Non-pigmented ciliary epithelial cell (primary cell): ENCODE results near the gene SUCLA2.

Experiments
- DNase-seq: peaks from one replicate; pipeline ENCODE4 v3.0.0-alpha.2; 2010; ENCODE audit warnings: low read depth

Gene SUCLA2

DNA sequence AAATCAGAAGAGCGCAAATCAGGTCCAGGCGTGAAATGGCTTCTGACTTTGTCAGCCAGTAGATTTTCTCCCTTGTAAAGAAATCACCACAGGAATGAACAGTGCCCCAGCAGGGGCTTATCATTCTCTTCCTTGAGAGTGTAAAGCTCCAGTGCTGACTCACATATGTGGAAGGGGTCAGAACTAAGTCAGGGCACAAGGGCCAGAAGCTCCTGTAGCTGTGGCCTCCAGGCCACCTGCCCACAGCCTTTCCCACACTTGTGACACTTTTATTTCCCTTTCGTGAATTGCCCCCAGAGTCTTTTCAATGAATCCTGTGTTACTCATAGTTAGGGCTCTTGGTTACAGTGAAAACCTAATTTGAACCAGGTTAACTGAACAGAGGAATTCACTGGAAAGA is 99.6 kb downstream of the SUCLA2 start:
- DNase-seq: peak; percentile 68

DNA sequence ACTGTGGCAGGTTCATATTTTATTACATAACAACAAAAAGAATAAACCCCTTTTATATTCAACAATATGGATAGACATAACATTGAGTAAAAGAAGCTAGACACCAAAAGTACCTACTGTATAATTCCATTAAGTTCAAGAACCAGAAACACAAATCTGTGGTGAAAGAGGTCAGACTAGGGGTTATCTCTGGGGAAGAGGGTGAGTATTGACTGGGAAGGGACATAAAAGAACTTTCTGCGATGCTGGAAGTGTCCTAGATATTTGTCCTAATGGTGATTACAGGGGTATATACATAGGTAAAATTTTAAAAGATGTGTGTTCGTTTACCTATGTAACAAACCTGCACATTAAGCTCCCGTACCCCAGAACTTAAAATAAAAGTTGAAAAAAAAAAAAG is 103.0 kb downstream of the SUCLA2 start:
- no peak for DNase-seq

DNA sequence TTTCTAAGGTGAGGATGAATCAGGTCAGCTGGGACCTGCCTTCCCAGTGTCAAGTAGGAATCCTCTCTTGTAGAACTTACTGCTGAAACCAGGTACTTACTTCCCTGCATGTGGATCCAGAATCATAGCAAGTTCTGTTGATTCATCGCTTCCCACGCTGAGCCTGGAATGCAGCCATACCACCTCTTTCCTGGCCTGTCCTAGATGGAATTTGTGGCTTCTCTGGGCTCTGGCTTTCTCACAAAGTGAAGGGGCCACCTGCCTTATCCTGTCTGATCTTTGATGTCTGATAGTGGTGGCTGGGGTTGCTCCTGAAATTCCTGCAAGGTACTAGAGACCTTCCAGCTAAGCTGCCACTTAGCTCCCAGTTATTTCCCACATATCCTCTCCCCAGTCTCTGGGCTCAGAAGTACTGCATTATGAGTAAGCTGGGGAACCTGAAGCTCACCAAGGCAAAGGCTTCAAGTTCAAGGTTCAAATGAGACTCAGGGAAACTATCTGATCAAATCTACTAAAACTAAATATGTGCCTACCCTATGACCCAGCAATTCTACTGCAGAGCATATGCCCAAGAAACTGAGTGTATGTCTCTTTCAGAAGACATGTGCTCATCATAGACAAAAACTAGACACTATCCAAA is 103.5 kb downstream of the SUCLA2 start:
- DNase-seq: no peak

DNA sequence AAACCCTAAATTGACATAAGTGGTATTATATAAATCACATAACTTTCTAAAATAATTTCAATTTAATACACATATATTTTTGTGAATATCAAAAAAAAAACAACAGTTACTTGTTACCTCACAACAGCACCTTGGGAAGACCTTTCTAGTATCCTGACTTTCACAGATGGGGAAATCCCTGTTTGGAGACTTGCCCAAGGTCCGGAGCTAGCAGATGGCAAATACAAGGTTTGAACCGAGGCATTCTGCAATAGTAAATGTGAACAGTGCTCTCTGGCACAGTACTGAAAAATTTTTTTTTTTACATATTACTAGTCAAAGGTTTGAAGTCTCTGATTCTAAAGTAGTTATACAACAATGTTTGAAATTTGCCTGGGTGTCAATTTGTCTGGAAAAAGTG is 104.5 kb downstream of the SUCLA2 start:
- DNase-seq: no peak

DNA sequence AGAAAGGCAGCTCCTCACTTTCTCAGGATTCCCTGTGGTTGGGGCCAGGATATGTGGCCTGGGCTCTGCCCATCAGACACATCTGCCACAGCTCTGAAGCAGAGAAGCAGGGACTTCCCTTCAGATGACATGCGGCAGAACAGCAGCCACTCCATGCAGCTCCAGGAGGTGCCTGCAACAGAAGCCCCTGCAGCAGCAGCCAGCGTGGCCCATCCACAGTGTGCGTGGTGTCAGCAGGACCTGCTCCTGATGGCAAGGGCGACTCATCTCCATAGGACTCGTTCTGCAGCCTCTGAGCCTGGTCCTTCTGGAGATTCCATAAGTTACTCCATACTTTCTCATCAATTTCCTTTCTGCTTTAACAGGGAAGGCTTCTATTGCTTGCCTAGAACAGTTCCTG is 105.0 kb downstream of the SUCLA2 start:
- DNase-seq: no peak

DNA sequence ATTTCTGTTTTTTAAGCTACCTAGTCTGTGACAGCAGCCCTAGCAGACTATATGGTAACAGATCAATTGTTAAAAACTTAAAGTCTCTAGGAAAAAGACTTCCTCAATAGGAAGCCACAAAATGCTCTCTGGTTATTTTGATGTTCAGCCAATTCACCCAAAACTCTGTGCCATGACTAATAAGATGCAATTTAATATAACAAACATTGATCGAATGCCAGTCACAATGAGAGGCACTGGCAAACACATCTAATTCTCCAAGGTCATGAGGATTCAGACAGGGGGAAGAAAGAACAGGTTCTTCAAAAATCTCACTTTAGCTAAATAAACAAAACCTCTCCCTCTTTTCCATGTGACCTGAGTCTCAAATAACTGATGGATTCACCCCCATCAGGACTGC is 107.5 kb downstream of the SUCLA2 start:
- DNase-seq: no peak
